ENCODE measurements around the gene AAMP.
A peak's percentile ranks its signal among the peaks of the same experiment; 100 is the strongest.

AAMP gene

GRCh38 chr2:218294430-218295022 is 24.6 kb upstream of the AAMP start:
- no peak overlapping the region for H3K4me3 ChIP-seq (ENCODE audit: low read depth, low read length)
- DNase-seq (ENCODE audit: low read depth) = no peak
- TF ChIP-seq CTCF (IDR thresholded peaks at IDR 0.05; ENCODE audit: low read depth, low read length, missing control alignments) = no peak
- in situ Hi-C loops (cut with HindIII; ENCODE audit: low sequenced_read_pairs) = loop anchor here (5.0 kb wide), 2 partner anchors 63 to 88 kb away; partner anchors contain the start of genes CATIP and SLC11A1

- no peak for TF ChIP-seq CTCF (IDR thresholded peaks at IDR 0.05; ENCODE audit: low read depth, low read length, missing control alignments)
- no peak for DNase-seq (ENCODE audit: low read depth)
- in situ Hi-C loops (cut with HindIII; ENCODE audit: low sequenced_read_pairs) = no loop called here
- no peak overlapping the region for H3K4me3 ChIP-seq (ENCODE audit: low read depth, low read length)
Observed at GRCh38 chr2:218293715-218294429, 23.9 kb upstream of the AAMP start.

- in situ Hi-C loops (cut with HindIII; ENCODE audit: low sequenced_read_pairs) = no loop called here
Observed at GRCh38 chr2:218292048-218293014, 22.4 kb upstream of the AAMP start, which contains the start of gene TMBIM1. Gene TMBIM1, minus strand, starts transcription at chr2:218292503. Its CDS starts 10,362 bp downstream, at chr2:218282141.

GRCh38 chr2:218291318-218292047 is 21.5 kb upstream of the AAMP start:
- in situ Hi-C loops (cut with HindIII; ENCODE audit: low sequenced_read_pairs) = no loop called here
- H3K4me3 ChIP-seq (ENCODE audit: low read depth, low read length) = peak overlapping the region; percentile 76
- TF ChIP-seq CTCF (IDR thresholded peaks at IDR 0.05; ENCODE audit: low read depth, low read length, missing control alignments) = no peak
- no peak for DNase-seq (ENCODE audit: low read depth)

More at GRCh38 chr2:218292048-218293014, 22.4 kb upstream of the AAMP start, which contains the start of gene TMBIM1:
- H3K4me3 ChIP-seq (ENCODE audit: low read depth, low read length) = peak within 1 kb of the TSS; percentile 76
- peak; percentile 62 for TF ChIP-seq CTCF (IDR thresholded peaks at IDR 0.05; ENCODE audit: low read depth, low read length, missing control alignments)
- DNase-seq (ENCODE audit: low read depth) = no peak

GRCh38 chr2:218290316-218291261 is 20.7 kb upstream of the AAMP start:
- H3K4me3 ChIP-seq (ENCODE audit: low read depth, low read length) = peak overlapping the region; percentile 76
- TF ChIP-seq CTCF (IDR thresholded peaks at IDR 0.05; ENCODE audit: low read depth, low read length, missing control alignments) = no peak
- no peak for DNase-seq (ENCODE audit: low read depth)
- in situ Hi-C loops (cut with HindIII; ENCODE audit: low sequenced_read_pairs) = no loop called here

Measured in astrocyte of the cerebellum (primary cell).